GM06990 (cell line): ENCODE results near the gene SLAIN1.

Experiments
- DNase-seq: peaks from one replicate; pipeline ENCODE4 v3.0.0-alpha.2; 2011; ENCODE audit not compliant: insufficient read length; ENCODE audit errors: extremely low read depth
- H3K27me3 ChIP-seq: replicated peaks from 2 replicates; pipeline ENCODE4 v1.6.0; 2011; ENCODE audit warnings: low read length; ENCODE audit not compliant: control insufficient read depth, insufficient read depth
- H3K36me3 ChIP-seq: 2 replicates; pipeline ENCODE4 v1.5.1; 2011; ENCODE audit warnings: low read length; ENCODE audit not compliant: control insufficient read depth, insufficient read depth
- H3K4me3 ChIP-seq: replicated peaks from 2 replicates; pipeline ENCODE4 v1.5.1; 2011; ENCODE audit warnings: low read depth, mild to moderate bottlenecking, control low read depth, low read length
- TF ChIP-seq, protein P1 (sequence below): IDR thresholded peaks from 2 replicates; pipeline ENCODE4 v1.5.1; 2011; ENCODE audit warnings: low read length, control low read depth, mild to moderate bottlenecking, inconsistent platforms; ENCODE audit not compliant: insufficient read depth, poor library complexity, severe bottlenecking

The SLAIN1 gene

DNA sequence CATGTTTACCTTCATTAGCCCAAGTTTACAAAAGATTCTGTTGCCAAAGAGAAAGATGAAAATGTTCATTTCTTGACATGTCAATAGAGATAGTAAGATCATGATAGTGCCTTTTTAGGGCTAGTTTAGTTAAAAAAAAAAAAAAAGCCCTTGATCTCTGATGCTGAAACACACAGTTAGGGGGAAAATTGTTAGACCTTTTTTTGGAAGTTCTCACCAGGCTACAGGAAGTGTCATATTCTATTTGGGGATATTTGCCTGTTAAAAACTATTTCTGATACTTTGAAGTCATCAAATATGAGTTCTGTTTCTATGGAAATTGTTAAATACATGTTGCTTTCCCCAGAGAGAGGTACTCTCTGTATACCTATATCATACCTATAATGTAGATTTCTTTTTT lies 21.6 kb downstream of the SLAIN1 start:
- TF ChIP-seq, protein P1, sequence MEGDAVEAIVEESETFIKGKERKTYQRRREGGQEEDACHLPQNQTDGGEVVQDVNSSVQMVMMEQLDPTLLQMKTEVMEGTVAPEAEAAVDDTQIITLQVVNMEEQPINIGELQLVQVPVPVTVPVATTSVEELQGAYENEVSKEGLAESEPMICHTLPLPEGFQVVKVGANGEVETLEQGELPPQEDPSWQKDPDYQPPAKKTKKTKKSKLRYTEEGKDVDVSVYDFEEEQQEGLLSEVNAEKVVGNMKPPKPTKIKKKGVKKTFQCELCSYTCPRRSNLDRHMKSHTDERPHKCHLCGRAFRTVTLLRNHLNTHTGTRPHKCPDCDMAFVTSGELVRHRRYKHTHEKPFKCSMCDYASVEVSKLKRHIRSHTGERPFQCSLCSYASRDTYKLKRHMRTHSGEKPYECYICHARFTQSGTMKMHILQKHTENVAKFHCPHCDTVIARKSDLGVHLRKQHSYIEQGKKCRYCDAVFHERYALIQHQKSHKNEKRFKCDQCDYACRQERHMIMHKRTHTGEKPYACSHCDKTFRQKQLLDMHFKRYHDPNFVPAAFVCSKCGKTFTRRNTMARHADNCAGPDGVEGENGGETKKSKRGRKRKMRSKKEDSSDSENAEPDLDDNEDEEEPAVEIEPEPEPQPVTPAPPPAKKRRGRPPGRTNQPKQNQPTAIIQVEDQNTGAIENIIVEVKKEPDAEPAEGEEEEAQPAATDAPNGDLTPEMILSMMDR = no peak
- Histone ChIP-seq H3K27me3 (no peaks in the 10 kb centered on the region), H3K4me3 (no peak overlapping the region), H3K36me3 (no peaks in the 10 kb centered on the region; the same call in 1 of the 2 replicates)
- peak; percentile 46 for DNase-seq

GRCh38 chr13:77720988-77721387 lies 23.5 kb downstream of the SLAIN1 start:
- TF ChIP-seq, protein P1 = no peak
- no peaks in the 10 kb centered on the region for H3K27me3 ChIP-seq
- H3K36me3 ChIP-seq = no peaks in the 10 kb centered on the region; the same call in 1 of the 2 replicates
- DNase-seq = no peak
- no peak overlapping the region for H3K4me3 ChIP-seq

DNA sequence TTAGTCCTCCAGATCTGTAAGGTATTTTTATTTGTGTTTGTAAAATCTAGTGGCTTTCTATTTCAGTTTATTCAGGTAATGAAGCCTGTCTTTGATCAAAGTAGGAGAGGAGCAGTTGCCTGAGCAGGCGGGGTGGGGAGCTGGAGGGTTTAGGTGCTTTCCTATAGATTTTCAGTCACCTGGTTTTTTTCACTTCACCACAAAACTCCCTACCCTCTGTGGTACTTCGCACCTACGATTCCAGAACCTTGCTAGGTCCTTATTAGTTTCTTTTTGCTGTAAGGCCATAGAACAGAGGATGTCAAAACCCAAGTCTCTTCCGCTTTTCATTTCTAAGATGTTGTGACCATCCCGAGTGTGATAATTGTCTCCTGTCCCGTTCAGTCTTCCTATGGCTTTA lies 26.6 kb downstream of the SLAIN1 start:
- Histone ChIP-seq H3K27me3 (no peaks in the 10 kb centered on the region), H3K4me3 (no peak overlapping the region), H3K36me3 (no peaks in the 10 kb centered on the region; the same call in 1 of the 2 replicates)
- no peak for DNase-seq
- TF ChIP-seq, protein P1 = no peak

DNA sequence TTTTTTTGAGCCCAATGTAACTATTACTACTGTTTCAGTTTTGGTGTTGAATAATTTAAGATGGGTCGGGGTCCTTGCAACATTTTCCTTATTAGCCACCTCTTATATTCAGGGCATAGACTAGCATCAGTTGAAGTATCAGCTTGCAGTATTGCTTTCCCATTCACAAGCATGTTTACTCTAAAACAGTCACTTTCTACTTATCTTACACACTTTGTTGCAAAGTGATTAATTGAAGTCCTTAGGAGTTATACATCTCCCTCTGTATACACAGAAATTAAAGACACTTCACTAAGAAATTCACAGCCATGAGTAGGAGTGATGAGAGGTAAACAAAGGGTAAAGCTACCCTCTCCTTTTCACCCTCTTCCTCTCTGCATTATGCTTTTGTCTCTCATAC lies 27.6 kb downstream of the SLAIN1 start:
- no peaks in the 10 kb centered on the region; the same call in 1 of the 2 replicates for H3K36me3 ChIP-seq
- TF ChIP-seq, protein P1 = no peak
- H3K27me3 ChIP-seq = no peaks in the 10 kb centered on the region
- H3K4me3 ChIP-seq = no peak overlapping the region
- DNase-seq = no peak

DNA sequence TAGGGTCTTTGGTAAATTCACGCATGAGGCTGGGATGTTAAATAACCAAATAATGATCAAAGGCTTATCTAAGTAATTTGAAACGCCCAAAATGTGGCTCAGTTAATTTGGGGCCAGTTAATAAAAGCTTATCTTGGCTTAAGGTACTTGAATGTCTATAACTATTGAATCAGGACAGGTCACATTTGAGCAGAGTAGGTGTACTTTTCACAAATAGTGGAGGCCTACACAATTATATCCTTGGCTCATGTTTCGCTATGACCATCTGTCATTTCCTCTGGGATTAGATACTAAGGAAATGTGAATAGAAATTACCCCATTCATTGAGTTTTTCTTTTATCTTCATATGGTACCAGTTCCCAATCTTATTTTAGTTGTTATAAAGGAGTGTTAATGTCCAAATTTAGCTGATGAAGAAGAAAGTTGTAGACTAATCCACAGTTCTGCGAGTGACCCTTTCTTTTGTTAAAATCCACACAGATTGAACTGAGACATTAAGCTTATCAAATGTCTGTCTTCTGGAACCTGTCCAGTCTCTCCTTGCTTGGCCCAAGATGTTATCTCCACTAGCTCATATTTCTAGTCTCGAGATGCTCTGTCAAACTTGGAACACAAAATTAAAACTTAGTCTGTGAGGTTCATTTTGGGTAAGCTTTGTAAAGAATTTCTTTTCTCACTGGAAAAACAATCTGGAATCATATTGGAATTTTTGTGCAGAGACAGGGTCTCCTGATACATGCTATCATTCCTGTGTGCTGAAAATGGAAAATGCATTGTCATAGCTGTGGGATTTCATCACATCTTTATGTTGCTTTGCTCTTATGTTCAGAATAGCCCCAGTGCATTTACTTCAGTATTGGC lies 31.0 kb downstream of the SLAIN1 start:
- no peak for DNase-seq
- no peak overlapping the region for H3K4me3 ChIP-seq
- no peaks in the 10 kb centered on the region for H3K27me3 ChIP-seq
- H3K36me3 ChIP-seq = no peaks in the 10 kb centered on the region; the same call in 1 of the 2 replicates
- TF ChIP-seq, protein P1 = no peak
